HG03521 (cell line): ENCODE data around the gene PLA2G4D.

ENCODE experiments used
- ATAC-seq: cut with Tn5 transposase; IDR thresholded peaks from one replicate; pipeline ENCODE4 v1.9.1; 2021; ENCODE audit warnings: mild to moderate bottlenecking, moderate library complexity; ENCODE audit not compliant: unreplicated experiment

Gene PLA2G4D

GRCh38 chr15:42056934-42057798 is 37.2 kb downstream of the PLA2G4D start:
- ATAC-seq: no peak

GRCh38 chr15:42053914-42054313 is 40.4 kb downstream of the PLA2G4D start:
- no peak for ATAC-seq

GRCh38 chr15:42053010-42053409 is 41.4 kb downstream of the PLA2G4D start:
- ATAC-seq: no peak

GRCh38 chr15:42050484-42051255 is 43.7 kb downstream of the PLA2G4D start:
- no peak for ATAC-seq

GRCh38 chr15:42048821-42049200 is 45.6 kb downstream of the PLA2G4D start:
- no peak for ATAC-seq

GRCh38 chr15:42048080-42048820 is 46.1 kb downstream of the PLA2G4D start:
- no peak for ATAC-seq

- ATAC-seq: no peak
Measured at GRCh38 chr15:42046597-42046996, 47.8 kb downstream of the PLA2G4D start.

- ATAC-seq: no peak
Measured at GRCh38 chr15:42045211-42045615, 49.1 kb downstream of the PLA2G4D start.

- no peak for ATAC-seq
Measured at GRCh38 chr15:42042602-42043400, 51.6 kb downstream of the PLA2G4D start.

GRCh38 chr15:42038401-42038800 is 56.0 kb downstream of the PLA2G4D start:
- ATAC-seq: no peak

GRCh38 chr15:42037656-42038055 is 56.7 kb downstream of the PLA2G4D start:
- no peak for ATAC-seq

GRCh38 chr15:42036966-42037365 is 57.4 kb downstream of the PLA2G4D start:
- ATAC-seq: no peak

GRCh38 chr15:42036112-42036905 is 58.1 kb downstream of the PLA2G4D start:
- ATAC-seq: no peak

- no peak for ATAC-seq
Measured at GRCh38 chr15:42035435-42035761, 59.0 kb downstream of the PLA2G4D start.

GRCh38 chr15:42034628-42035434 is 59.5 kb downstream of the PLA2G4D start:
- ATAC-seq: no peak

- no peak for ATAC-seq
Measured at GRCh38 chr15:42033214-42033873, 61.0 kb downstream of the PLA2G4D start.

GRCh38 chr15:42032376-42033213 is 61.8 kb downstream of the PLA2G4D start:
- no peak for ATAC-seq
